RWPE1 (cell line): ENCODE results near the gene STAT6.
"Not testable (repeated sequence)": the region's sequence is repeated elsewhere in the genome, so short reads cannot be mapped to it uniquely, and the experiment has no call there.

Source experiments
- CTCF ChIA-PET: fragments of 350-600 bp; sonication (Branson Sonifier 250); formaldehyde crosslinking; extraction: SDS; loops from one replicate; lab custom pipeline; 2021; lab: Yijun Ruan, JAX
- POLR2A ChIA-PET: fragments of 400-600 bp; formaldehyde crosslinking; extraction: SDS; loops from one replicate; lab custom pipeline; 2020; ENCODE audit warnings: antibody characterized with exemption; ENCODE audit not compliant: low non-redundant PET; lab: Yijun Ruan, JAX
- DNase-seq: peaks from one replicate; pipeline ENCODE4 v3.0.0; 2012; ENCODE audit warnings: low spot score
- H3K27ac ChIP-seq: fragments of 450-650 bp; 2 replicates; pipeline ENCODE4 v1.5.1; 2017
- CTCF ChIP-seq: fragments of 450-650 bp; conservative IDR thresholded peaks from 2 replicates; pipeline ENCODE4 v1.5.1; 2017; ENCODE audit warnings: low read depth, mild to moderate bottlenecking

Gene STAT6

GRCh38 chr12:57078519-57079404 is 32.4 kb downstream of the STAT6 start, which contains the start of gene NEMP1:
TSS of gene NEMP1 (minus strand) at chr12:57078791. CDS start at chr12:57078745, 46 bp downstream.
- no peak for TF ChIP-seq CTCF
- CTCF ChIA-PET = interaction anchor here (0.6 to 1.0 kb wide), 3 partner anchors 9 to 168 kb away, joined by 4 to 7 read pairs (median 6); no protein-coding TSS in a partner anchor
- peak; percentile 98 for DNase-seq
- H3K27ac ChIP-seq = peak within 1 kb of the TSS; percentile 91
- POLR2A ChIA-PET = interaction anchor here (1.0 to 1.3 kb wide), 3 partner anchors 9 to 34 kb away, joined by 5 to 9 read pairs (median 6); partner anchors contain the start of gene STAT6

GRCh38 chr12:57073566-57074450 is 37.4 kb downstream of the STAT6 start:
- peak overlapping the region; percentile 49 for H3K27ac ChIP-seq
- ChIA-PET POLR2A (interaction anchor here (0.6 kb wide), 2 partner anchors 38 to 54 kb away, joined by 3 read pairs; no protein-coding TSS in a partner anchor), CTCF (interaction anchor here (0.6 to 1.5 kb wide), 5 partner anchors 12 to 67 kb away, joined by 3 to 8 read pairs (median 4); partner anchors contain the start of gene ZBTB39)
- not testable (repeated sequence) for DNase-seq

GRCh38 chr12:57072661-57073060 is 38.5 kb downstream of the STAT6 start:
- H3K27ac ChIP-seq = peak overlapping the region; percentile 49; the same call in 1 of the 2 replicates
- no peak for TF ChIP-seq CTCF
- ChIA-PET CTCF (interaction anchor here (0.7 to 1.7 kb wide), 3 partner anchors 11 to 40 kb away, joined by 4 to 7 read pairs (median 7); no protein-coding TSS in a partner anchor), POLR2A (no interaction called here)
- DNase-seq = no peak

GRCh38 chr12:57069523-57069922 is 41.6 kb downstream of the STAT6 start:
- peak; percentile 79 for TF ChIP-seq CTCF
- DNase-seq = peak; percentile 52
- ChIA-PET CTCF (interaction anchor here (0.6 to 2.6 kb wide), 16 partner anchors 9 to 170 kb away, joined by 3 to 35 read pairs (median 4); partner anchors contain the start of genes NEMP1 and STAT6), POLR2A (interaction anchor here (1.0 kb wide), 1 partner anchor 42 kb away, joined by 19 read pairs; the partner anchor contains the start of gene STAT6)
- H3K27ac ChIP-seq = no peak overlapping the region

GRCh38 chr12:57066245-57066644 is 44.9 kb downstream of the STAT6 start:
- peak overlapping the region; percentile 49 for H3K27ac ChIP-seq
- ChIA-PET POLR2A (no interaction called here), CTCF (interaction anchor here (1.0 kb wide), 1 partner anchor 59 kb away, joined by 4 read pairs; no protein-coding TSS in a partner anchor)
- no peak for DNase-seq
- no peak for TF ChIP-seq CTCF

GRCh38 chr12:57063991-57064685 is 47.0 kb downstream of the STAT6 start:
- CTCF ChIA-PET = interaction anchor here (0.7 kb wide), 1 partner anchor 13 kb away, joined by 3 read pairs; no protein-coding TSS in a partner anchor

More at GRCh38 chr12:57063991-57064685, 47.0 kb downstream of the STAT6 start:
- no peak for TF ChIP-seq CTCF
- POLR2A ChIA-PET = no interaction called here
- DNase-seq = no peak
- no peak overlapping the region for H3K27ac ChIP-seq
